Gastroesophageal sphincter (tissue), 4 donors: Measurements from ENCODE around the gene CDH20. TPM values are rescaled to one million over a fixed set of nuclear protein-coding genes. Genes with fewer than 3 reads are reported as not detected.

ENCODE experiments used
- ATAC-seq: fragments of 150-250 bp; one replicate; pipeline ENCODE4 v1.9.1; 2016; ENCODE audit warnings: mild to moderate bottlenecking, moderate library complexity
- H3K27ac ChIP-seq, 4 donors: fragments of 200-600 bp; sonication (generic) in 3 of 4; 1 replicate in 3 of 4; 2 replicates in 1 of 4; pipeline ENCODE4 v1.5.1; 2016 to 2019
- H3K27me3 ChIP-seq: fragments of 200-600 bp; sonication (generic); one replicate; pipeline ENCODE4 v1.5.1; 2019
- H3K36me3 ChIP-seq, 2 donors: fragments of 200-600 bp; sonication (generic); one replicate each; pipeline ENCODE4 v1.5.1; 2019; ENCODE audit warnings: control low read depth in 1 of 2
- H3K4me1 ChIP-seq, 3 donors: fragments of 200-600 bp; sonication (generic); 1 replicate in 2 of 3; 2 replicates in 1 of 3; pipeline ENCODE4 v1.5.1; 2016 to 2019; ENCODE audit warnings: control low read depth in 2 of 3
- H3K4me3 ChIP-seq, 2 donors: fragments of 200-600 bp; sonication (generic); one replicate each; pipeline ENCODE4 v1.5.1; 2019; ENCODE audit warnings: mild to moderate bottlenecking in 1 of 2, moderate library complexity in 1 of 2
- H3K9me3 ChIP-seq, 3 donors: fragments of 200-600 bp; sonication (generic); one replicate each; pipeline ENCODE4 v1.5.1; 2017 to 2019; ENCODE audit warnings: control low read depth in 2 of 3
- EP300 ChIP-seq: sonication (generic); formaldehyde crosslinking; IDR thresholded peaks from one replicate; pipeline ENCODE4 v1.6.1; 2017; ENCODE audit warnings: antibody characterized with exemption, mild to moderate bottlenecking
- POLR2A ChIP-seq, 2 donors: fragments of 450-650 bp; IDR thresholded peaks; one replicate each; pipeline ENCODE4 v1.6.1; 2017; ENCODE audit warnings: antibody characterized with exemption in 2 of 2, mild to moderate bottlenecking in 2 of 2, moderate library complexity in 1 of 2
- POLR2AphosphoS5 ChIP-seq: sonication (generic); formaldehyde crosslinking; IDR thresholded peaks from one replicate; pipeline ENCODE4 v1.6.1; 2017; ENCODE audit warnings: antibody characterized with exemption
- WGBS, 2 donors: methylation state at CpG; one replicate each; pipeline ENCODE4 v1.1.5; 2018; ENCODE audit warnings: low coverage in 1 of 2; 5-methylcytosine and 5-hydroxymethylcytosine counted together
- total RNA-seq, 4 donors: library from RNA; depleted of rRNA; stranded (reverse); fragments of >200 nt; gene quantifications; one replicate each; pipeline ENCODE4 v1.1.0, GENCODE V29; 2016
- TF ChIP-seq, protein P1 (sequence below), 4 experiments: fragments of 200-600 bp in 2 of 4; fragments of 450-650 bp in 2 of 4; sonication (generic) in 1 of 4; IDR thresholded peaks; one replicate each; pipeline ENCODE4 v1.5.1; 2017 to 2019; ENCODE audit warnings: antibody characterized with exemption in 4 of 4, mild to moderate bottlenecking in 2 of 4, moderate library complexity in 2 of 4

Gene CDH20
- 1 to 10 TPM in 2 of 4 donors, not detected in 2; 1.1 to 1.6 TPM for total RNA-seq

DNA sequence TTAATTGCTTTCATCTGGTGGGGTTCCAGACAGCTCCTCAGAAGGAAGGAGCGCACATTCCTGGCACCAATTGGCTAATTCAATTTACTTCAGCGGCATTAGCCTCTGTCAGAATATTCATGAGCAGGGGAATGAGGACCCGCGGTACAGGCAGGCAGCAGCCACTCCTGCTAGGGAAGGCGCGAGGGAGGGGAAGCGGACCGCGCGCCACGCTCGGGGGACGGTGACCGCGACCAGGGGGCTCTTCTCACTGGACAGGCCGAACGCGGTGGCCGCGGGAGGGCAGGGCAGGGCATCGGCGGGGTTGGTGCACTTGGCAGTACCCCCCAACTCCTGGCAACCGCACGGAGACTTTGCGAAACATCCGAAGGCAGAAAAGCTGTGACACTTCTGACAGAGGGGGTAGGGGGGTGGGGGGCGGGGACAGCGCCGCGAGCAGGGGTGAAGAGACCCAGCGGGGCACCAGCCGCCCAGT, at the start of gene CDH20:
Gene CDH20, plus strand, starts transcription at position 160 of the 475 bp plus-strand sequence.
- Histone ChIP-seq H3K4me1 (peaks cover 0 to 15% (median 9%) of the 10 kb centered on the region in 3 donors), H3K27me3 (peaks cover 37% of the 10 kb centered on the region), H3K36me3 (no peaks in the 10 kb centered on the region), H3K9me3 (no peaks in the 10 kb centered on the region), H3K27ac (no peak within 1 kb of the TSS), H3K4me3 (peak within 1 kb of the TSS in 1 of 2 donors; percentile 47)
- no peak for ATAC-seq
- TF ChIP-seq EP300 (no peak), POLR2A (IDR thresholded peaks at IDR 0.05) (no peak), POLR2AphosphoS5 (no peak)
- TF ChIP-seq, protein P1, sequence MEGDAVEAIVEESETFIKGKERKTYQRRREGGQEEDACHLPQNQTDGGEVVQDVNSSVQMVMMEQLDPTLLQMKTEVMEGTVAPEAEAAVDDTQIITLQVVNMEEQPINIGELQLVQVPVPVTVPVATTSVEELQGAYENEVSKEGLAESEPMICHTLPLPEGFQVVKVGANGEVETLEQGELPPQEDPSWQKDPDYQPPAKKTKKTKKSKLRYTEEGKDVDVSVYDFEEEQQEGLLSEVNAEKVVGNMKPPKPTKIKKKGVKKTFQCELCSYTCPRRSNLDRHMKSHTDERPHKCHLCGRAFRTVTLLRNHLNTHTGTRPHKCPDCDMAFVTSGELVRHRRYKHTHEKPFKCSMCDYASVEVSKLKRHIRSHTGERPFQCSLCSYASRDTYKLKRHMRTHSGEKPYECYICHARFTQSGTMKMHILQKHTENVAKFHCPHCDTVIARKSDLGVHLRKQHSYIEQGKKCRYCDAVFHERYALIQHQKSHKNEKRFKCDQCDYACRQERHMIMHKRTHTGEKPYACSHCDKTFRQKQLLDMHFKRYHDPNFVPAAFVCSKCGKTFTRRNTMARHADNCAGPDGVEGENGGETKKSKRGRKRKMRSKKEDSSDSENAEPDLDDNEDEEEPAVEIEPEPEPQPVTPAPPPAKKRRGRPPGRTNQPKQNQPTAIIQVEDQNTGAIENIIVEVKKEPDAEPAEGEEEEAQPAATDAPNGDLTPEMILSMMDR (IDR thresholded peaks at IDR 0.05) = no peak
- WGBS, 2 donors = 0 to 13% methylated on average over 1 to 2 of the region's 32 CpGs

DNA sequence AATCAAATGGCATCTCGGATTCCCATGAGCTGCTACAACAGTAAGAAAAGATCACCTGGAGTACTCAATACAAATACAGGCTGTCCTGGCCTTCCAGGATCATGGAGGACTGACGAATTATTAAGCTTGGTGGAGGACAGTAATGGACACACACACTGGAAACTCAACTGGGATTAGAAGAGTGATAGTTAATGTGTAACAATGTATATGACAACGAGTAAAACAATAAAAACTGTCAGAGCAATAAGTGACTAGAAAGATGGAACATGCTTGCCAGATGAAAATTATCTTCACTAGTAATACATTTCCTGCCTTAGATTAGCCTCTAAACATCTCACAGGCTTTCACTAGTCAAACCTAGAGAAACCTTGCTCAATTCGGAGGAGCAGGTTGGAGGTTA, 49.2 kb upstream of the CDH20 start:
- no peak for ATAC-seq
- H3K4me1 ChIP-seq = no peaks in the 10 kb centered on the region
- no peaks in the 10 kb centered on the region for H3K27me3 ChIP-seq
- TF ChIP-seq, protein P1 (IDR thresholded peaks at IDR 0.05) = no peak
- no peak for TF ChIP-seq POLR2A (IDR thresholded peaks at IDR 0.05)
- no peak for TF ChIP-seq POLR2AphosphoS5
- no peak for TF ChIP-seq EP300
- no peak overlapping the region for H3K27ac ChIP-seq
- 67 to 77% methylated on average over 3 to 4 of the region's 4 CpGs for WGBS, 2 donors
- H3K4me3 ChIP-seq = no peak overlapping the region
- H3K36me3 ChIP-seq = no peaks in the 10 kb centered on the region
- H3K9me3 ChIP-seq = peaks cover 0 to 9% (median 0%) of the 10 kb centered on the region in 3 donors

DNA sequence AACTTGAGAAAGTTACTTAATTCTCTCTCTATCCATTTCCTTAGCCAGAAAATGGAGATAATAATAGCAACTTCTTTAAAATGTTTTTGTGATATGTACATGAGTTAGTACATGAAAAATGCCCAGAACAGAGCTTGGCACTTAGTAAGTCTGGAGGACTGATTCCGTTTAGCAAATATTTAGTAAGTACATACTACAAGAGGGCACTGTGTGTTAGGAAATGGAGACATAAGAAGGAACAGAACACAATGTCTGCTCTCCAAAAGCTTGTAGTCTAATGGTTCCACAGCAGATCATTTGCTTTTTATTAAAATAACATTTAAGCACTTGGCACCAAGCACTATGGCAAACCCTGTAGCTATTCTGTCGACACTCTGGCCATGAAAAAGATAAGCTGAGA, 47.5 kb upstream of the CDH20 start:
- no peak for TF ChIP-seq EP300
- no peak for TF ChIP-seq POLR2A (IDR thresholded peaks at IDR 0.05)
- TF ChIP-seq POLR2AphosphoS5 = no peak
- TF ChIP-seq, protein P1 (IDR thresholded peaks at IDR 0.05) = no peak
- no peak for ATAC-seq
- WGBS, 2 donors = 49 to 68% methylated on average over 2 of the region's 2 CpGs
- no peak overlapping the region for H3K27ac ChIP-seq
- H3K4me3 ChIP-seq = no peak overlapping the region
- H3K4me1 ChIP-seq = no peaks in the 10 kb centered on the region
- peaks cover 0 to 7% (median 0%) of the 10 kb centered on the region in 3 donors for H3K9me3 ChIP-seq
- H3K27me3 ChIP-seq = no peaks in the 10 kb centered on the region
- no peaks in the 10 kb centered on the region for H3K36me3 ChIP-seq

DNA sequence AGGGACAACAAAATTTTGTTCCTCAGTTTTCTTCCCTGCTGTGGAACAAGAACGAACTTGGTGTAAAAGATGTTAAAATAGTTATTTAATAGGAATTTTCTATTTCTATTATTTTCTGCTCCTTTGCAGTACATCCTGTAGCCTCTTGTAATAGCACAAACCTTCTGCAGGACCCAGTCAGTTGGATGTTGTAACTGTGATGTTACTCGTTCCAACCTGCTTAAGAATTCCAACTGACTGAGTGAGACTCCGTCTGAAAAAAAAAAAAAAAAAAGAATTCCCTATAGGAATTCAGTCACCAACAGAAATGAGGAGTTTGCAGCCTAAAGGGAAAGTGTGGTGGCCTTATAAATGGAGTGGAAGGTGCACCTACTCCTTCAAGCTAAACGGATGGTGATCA, 46.4 kb upstream of the CDH20 start:
- Histone ChIP-seq H3K36me3 (no peaks in the 10 kb centered on the region), H3K9me3 (no peaks in the 10 kb centered on the region), H3K4me3 (no peak overlapping the region), H3K27me3 (no peaks in the 10 kb centered on the region), H3K27ac (no peak overlapping the region), H3K4me1 (no peaks in the 10 kb centered on the region)
- TF ChIP-seq POLR2A (IDR thresholded peaks at IDR 0.05) = no peak
- no peak for TF ChIP-seq POLR2AphosphoS5
- TF ChIP-seq EP300 = no peak
- TF ChIP-seq, protein P1 (IDR thresholded peaks at IDR 0.05) = no peak
- no peak for ATAC-seq
- 63 to 72% methylated on average over 4 of the region's 4 CpGs for WGBS, 2 donors

DNA sequence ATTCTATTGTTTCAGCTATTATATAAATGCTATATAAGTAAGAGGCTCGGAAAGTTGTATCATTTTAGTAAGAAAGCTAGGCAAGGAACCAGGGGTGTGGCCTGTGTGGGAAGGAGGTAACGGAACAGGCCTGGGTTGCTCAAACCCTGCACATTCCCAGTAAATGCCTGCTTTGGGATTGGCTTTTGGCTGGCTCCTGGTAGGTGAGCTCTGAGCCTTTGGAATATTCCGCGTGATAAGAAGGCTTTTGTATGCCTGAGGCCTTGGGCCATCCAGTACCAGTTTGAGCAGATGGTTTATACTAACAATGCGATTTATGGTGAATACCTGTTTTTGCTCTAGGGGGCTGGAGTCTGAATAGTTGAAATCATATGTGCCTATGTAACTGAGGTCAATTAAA, 42.6 kb upstream of the CDH20 start:
- ATAC-seq = no peak
- Histone ChIP-seq H3K4me1 (no peaks in the 10 kb centered on the region), H3K27me3 (no peaks in the 10 kb centered on the region), H3K27ac (no peak overlapping the region), H3K4me3 (no peak overlapping the region), H3K36me3 (no peaks in the 10 kb centered on the region), H3K9me3 (no peaks in the 10 kb centered on the region)
- 93 to 100% methylated on average over 4 of the region's 5 CpGs for WGBS, 2 donors
- TF ChIP-seq, protein P1 (IDR thresholded peaks at IDR 0.05) = no peak
- TF ChIP-seq EP300 (no peak), POLR2A (IDR thresholded peaks at IDR 0.05) (no peak), POLR2AphosphoS5 (no peak)
